HEK293 (cell line): ENCODE measurements around the gene DEPDC5.

ENCODE experiments used
- ATF2 ChIP-seq: fragments of 450-650 bp; formaldehyde crosslinking; IDR thresholded peaks from 2 replicates; pipeline ENCODE4 v1.5.1; 2016; ENCODE audit warnings: missing biosample characterization, missing genetic modification characterization, low read depth
- CTCF ChIP-seq: fragments of 450-650 bp; formaldehyde crosslinking; IDR thresholded peaks from 2 replicates; pipeline ENCODE4 v1.5.1; 2016; ENCODE audit warnings: missing biosample characterization, missing genetic modification characterization
- MZF1 ChIP-seq: fragments of 450-650 bp; formaldehyde crosslinking; IDR thresholded peaks from 2 replicates; pipeline ENCODE4 v1.5.1; 2017; ENCODE audit warnings: missing biosample characterization, missing genetic modification characterization, borderline replicate concordance
- OSR2 ChIP-seq: fragments of 450-650 bp; formaldehyde crosslinking; IDR thresholded peaks from 2 replicates; pipeline ENCODE4 v1.5.1; 2016; ENCODE audit warnings: missing biosample characterization, missing genetic modification characterization
- OVOL3 ChIP-seq: fragments of 450-650 bp; formaldehyde crosslinking; IDR thresholded peaks from 2 replicates; pipeline ENCODE4 v1.5.1; 2016; ENCODE audit warnings: missing biosample characterization, missing genetic modification characterization
- PATZ1 ChIP-seq: fragments of 450-650 bp; formaldehyde crosslinking; IDR thresholded peaks from 2 replicates; pipeline ENCODE4 v1.5.1; 2016; ENCODE audit warnings: missing biosample characterization, missing genetic modification characterization
- PRDM4 ChIP-seq: fragments of 450-650 bp; formaldehyde crosslinking; IDR thresholded peaks from 2 replicates; pipeline ENCODE4 v1.5.1; 2017; ENCODE audit warnings: missing biosample characterization, missing genetic modification characterization
- ZBTB10 ChIP-seq: fragments of 450-650 bp; formaldehyde crosslinking; IDR thresholded peaks from 2 replicates; pipeline ENCODE4 v1.5.1; 2016; ENCODE audit warnings: missing biosample characterization, missing genetic modification characterization
- ZBTB11 ChIP-seq: fragments of 450-650 bp; formaldehyde crosslinking; conservative IDR thresholded peaks from 2 replicates; pipeline ENCODE4 v1.5.1; 2016; ENCODE audit warnings: low read depth, missing biosample characterization, missing genetic modification characterization
- ZNF37A ChIP-seq: fragments of 450-650 bp; IDR thresholded peaks from 2 replicates; pipeline ENCODE4 v1.5.1; 2018; ENCODE audit warnings: missing biosample characterization, missing genetic modification characterization
- ZNF394 ChIP-seq: fragments of 450-650 bp; formaldehyde crosslinking; IDR thresholded peaks from 2 replicates; pipeline ENCODE4 v1.5.1; 2016; ENCODE audit warnings: missing biosample characterization, missing genetic modification characterization, mild to moderate bottlenecking, moderate library complexity, borderline replicate concordance
- ZNF404 ChIP-seq: fragments of 450-650 bp; formaldehyde crosslinking; IDR thresholded peaks from 2 replicates; pipeline ENCODE4 v1.5.1; 2017; ENCODE audit warnings: missing biosample characterization, missing genetic modification characterization
- ZNF426 ChIP-seq: fragments of 450-650 bp; formaldehyde crosslinking; IDR thresholded peaks from 2 replicates; pipeline ENCODE4 v1.5.1; 2017; ENCODE audit warnings: missing biosample characterization, missing genetic modification characterization, mild to moderate bottlenecking, inconsistent platforms, moderate library complexity
- ZNF473 ChIP-seq: fragments of 450-650 bp; formaldehyde crosslinking; IDR thresholded peaks from 2 replicates; pipeline ENCODE4 v1.5.1; 2017; ENCODE audit warnings: missing biosample characterization, missing genetic modification characterization
- ZNF514 ChIP-seq: fragments of 450-650 bp; formaldehyde crosslinking; IDR thresholded peaks from 2 replicates; pipeline ENCODE4 v1.5.1; 2016; ENCODE audit warnings: missing biosample characterization, missing genetic modification characterization
- ZNF544 ChIP-seq: fragments of 450-650 bp; formaldehyde crosslinking; IDR thresholded peaks from 2 replicates; pipeline ENCODE4 v1.5.0; 2017; ENCODE audit warnings: missing biosample characterization, missing genetic modification characterization
- ZNF580 ChIP-seq: fragments of 450-650 bp; formaldehyde crosslinking; IDR thresholded peaks from 2 replicates; pipeline ENCODE4 v1.5.1; 2016; ENCODE audit warnings: missing biosample characterization, missing genetic modification characterization
- ZNF658 ChIP-seq: fragments of 450-650 bp; formaldehyde crosslinking; IDR thresholded peaks from 2 replicates; pipeline ENCODE4; 2016; ENCODE audit warnings: missing biosample characterization, missing genetic modification characterization
- ZNF677 ChIP-seq: fragments of 450-650 bp; IDR thresholded peaks from 2 replicates; pipeline ENCODE4 v1.5.0; 2018; ENCODE audit warnings: missing biosample characterization, mild to moderate bottlenecking, missing genetic modification characterization, moderate library complexity
- ZNF768 ChIP-seq: fragments of 450-650 bp; formaldehyde crosslinking; IDR thresholded peaks from 2 replicates; pipeline ENCODE4 v1.5.1; 2018; ENCODE audit warnings: missing biosample characterization, mild to moderate bottlenecking, missing genetic modification characterization
- ZSCAN16 ChIP-seq: fragments of 450-650 bp; formaldehyde crosslinking; IDR thresholded peaks from 2 replicates; pipeline ENCODE4 v1.5.1; 2016; ENCODE audit warnings: missing biosample characterization, missing genetic modification characterization
- ZXDB ChIP-seq: fragments of 450-650 bp; formaldehyde crosslinking; IDR thresholded peaks from 2 replicates; pipeline ENCODE4 v1.5.1; 2016; ENCODE audit warnings: missing biosample characterization, missing genetic modification characterization

The DEPDC5 gene

GRCh38 chr22:31753634-31754501, at the start of gene DEPDC5 (continued):
- no peak for TF ChIP-seq ZNF473 (tag by site-specific recombination)
- TF ChIP-seq ZNF426: no peak
- no peak for TF ChIP-seq ZNF658 (tag by site-specific recombination)
- peak; percentile 86 for TF ChIP-seq ZNF580 (tag by site-specific recombination)
- TF ChIP-seq PRDM4 (tag by site-specific recombination): no peak; the same call in 1 of the 2 replicates
- 0 out of 2 replicates have a peak, but pooled peaks have one; percentile 69 for TF ChIP-seq PATZ1 (tag by site-specific recombination)
- no peak; the same call in 1 of the 2 replicates for TF ChIP-seq ZXDB (tag by site-specific recombination)
- TF ChIP-seq ZNF677 (tag by site-specific recombination): no peak
- no peak for TF ChIP-seq ZSCAN16 (tag by site-specific recombination)
- TF ChIP-seq ZNF514 (tag by site-specific recombination): no peak
- no peak for TF ChIP-seq OVOL3 (tag by site-specific recombination)
- TF ChIP-seq ZNF394 (tag by site-specific recombination): no peak
- no peak for TF ChIP-seq ZNF37A (tag by site-specific recombination)
- TF ChIP-seq ZBTB10 (tag by site-specific recombination): peak; percentile 45; the same call in 1 of the 2 replicates
- TF ChIP-seq ZNF544 (tag by site-specific recombination): no peak
- TF ChIP-seq ZBTB11 (tag by site-specific recombination): peak; percentile 60; the same call in 1 of the 2 replicates
- peak; percentile 88 for TF ChIP-seq MZF1
- no peak for TF ChIP-seq CTCF
- peak; percentile 100 for TF ChIP-seq ZNF768 (tag by site-specific recombination)
- TF ChIP-seq OSR2 (tag by site-specific recombination): no peak
- no peak for TF ChIP-seq ATF2
- TF ChIP-seq ZNF404: no peak
